Endothelial cell of umbilical vein (primary cell): ENCODE results near the gene TMEM214. TPM values are rescaled to one million over a fixed set of nuclear protein-coding genes. Genes with fewer than 3 reads are reported as not detected.

Experiments used
- BruUV-seq: library from RNA; stranded (reverse); fragments of 400-500 nt; replicated peaks from 2 replicates; lab custom pipeline; 2021; lab: Mats Ljungman, UMichigan
- CTCF ChIA-PET: fragments of 300-600, 350-600 bp; sonication (Branson Sonifier 250); formaldehyde crosslinking; loops from one replicate; lab custom pipeline; 2021; ENCODE audit warnings: antibody characterized with exemption, inconsistent platforms; lab: Charles Lee
- POLR2A ChIA-PET: fragments of 300-600, 350-600 bp; sonication (Branson Sonifier 250); formaldehyde crosslinking; loops from one replicate; lab custom pipeline; 2021; ENCODE audit warnings: antibody characterized with exemption, inconsistent platforms; lab: Charles Lee
- DNase-seq: peaks from one replicate; pipeline ENCODE4 v3.0.0-alpha.2; 2011; ENCODE audit warnings: low read depth, low spot score
- FAIRE-seq: peaks from 2 replicates; lab custom pipeline; 2011; peaks lifted over from hg19 to GRCh38; lab: Jason Lieb, UNC
- H2AFZ ChIP-seq: 2 replicates; pipeline ENCODE4 v1.6.0; 2012; ENCODE audit warnings: low read depth, low read length, control low read depth, inconsistent platforms
- H3K27ac ChIP-seq: 2 replicates; pipeline ENCODE4 v1.5.1; 2011; ENCODE audit warnings: low read depth, mild to moderate bottlenecking, control low read depth, low read length, moderate library complexity; ENCODE audit not compliant: insufficient read depth
- H3K27me3 ChIP-seq, 2 experiments: 2 replicates each; pipeline versions ENCODE4 v1.6.0 to v1.6.1; 2011; ENCODE audit warnings: low read length in 2 of 2, mixed read lengths in 1 of 2; ENCODE audit not compliant: control insufficient read depth in 2 of 2, insufficient read depth in 2 of 2
- H3K36me3 ChIP-seq, 2 experiments: 2 replicates in 1 of 2; 3 replicates in 1 of 2; pipeline ENCODE4 v1.5.1; 2011; ENCODE audit warnings: low read length in 2 of 2, mild to moderate bottlenecking in 1 of 2, moderate library complexity in 1 of 2; ENCODE audit not compliant: control insufficient read depth in 2 of 2, insufficient read depth in 2 of 2; ENCODE audit errors: extremely low read depth in 1 of 2
- H3K4me1 ChIP-seq: 3 replicates; pipeline ENCODE4 v1.5.1; 2011; ENCODE audit warnings: mild to moderate bottlenecking, low read length; ENCODE audit not compliant: control insufficient read depth, insufficient read depth; ENCODE audit errors: extremely low read depth
- H3K4me2 ChIP-seq: 2 replicates; pipeline ENCODE4 v1.6.1; 2011; ENCODE audit warnings: low read length, control low read depth, mixed read lengths; ENCODE audit not compliant: insufficient read depth
- H3K4me3 ChIP-seq, 3 experiments: fragments of 200-600 bp in 1 of 3; sonication (generic), shearing (Covaris generic) in 1 of 3; replicated peaks in 1 of 3; 2 replicates each; pipeline ENCODE4 v1.5.1; 2011 to 2016; ENCODE audit warnings: control low read depth in 3 of 3, low read length in 3 of 3, mild to moderate bottlenecking in 2 of 3, inconsistent platforms in 1 of 3, low read depth in 1 of 3, moderate library complexity in 1 of 3; ENCODE audit not compliant: insufficient read depth in 1 of 3
- H3K79me2 ChIP-seq: 2 replicates; pipeline ENCODE4 v1.6.0; 2012; ENCODE audit warnings: low read length, inconsistent platforms; ENCODE audit not compliant: control insufficient read depth, insufficient read depth
- H3K9ac ChIP-seq: replicated peaks from 2 replicates; pipeline ENCODE3; 2011; ENCODE audit warnings: low read length, control low read depth; ENCODE audit not compliant: insufficient read depth; ENCODE audit errors: extremely low read depth
- H3K9me1 ChIP-seq: replicated peaks from 3 replicates; pipeline ENCODE4 v1.6.0; 2011; ENCODE audit warnings: mild to moderate bottlenecking, low read length; ENCODE audit not compliant: control insufficient read depth, insufficient read depth; ENCODE audit errors: extremely low read depth
- H3K9me3 ChIP-seq: replicated peaks from 2 replicates; pipeline ENCODE4 v1.5.1; 2012; ENCODE audit warnings: low read length, inconsistent platforms; ENCODE audit not compliant: control insufficient read depth, insufficient read depth
- H4K20me1 ChIP-seq: replicated peaks from 2 replicates; pipeline ENCODE3; 2011; ENCODE audit warnings: mild to moderate bottlenecking, low read length; ENCODE audit not compliant: control insufficient read depth, insufficient read depth; ENCODE audit errors: extremely low read depth
- EZH2 ChIP-seq: IDR thresholded peaks from 2 replicates; pipeline ENCODE4 v1.6.1; 2012; ENCODE audit warnings: borderline replicate concordance, low read depth, mild to moderate bottlenecking, moderate library complexity, low read length, inconsistent platforms; ENCODE audit not compliant: severe bottlenecking
- FOS ChIP-seq: IDR thresholded peaks from 2 replicates; pipeline ENCODE4 v1.6.1; 2011; ENCODE audit warnings: mild to moderate bottlenecking, low read length, moderate library complexity, borderline replicate concordance; ENCODE audit not compliant: insufficient read depth
- GATA2 ChIP-seq: IDR thresholded peaks from 2 replicates; pipeline ENCODE4 v1.7.0; 2011; ENCODE audit warnings: low read depth, mild to moderate bottlenecking, moderate library complexity, mixed read lengths, low read length; ENCODE audit not compliant: insufficient read length, insufficient read depth
- JUN ChIP-seq: IDR thresholded peaks from 2 replicates; pipeline ENCODE4 v1.6.1; 2011; ENCODE audit warnings: borderline replicate concordance, low read depth; ENCODE audit not compliant: insufficient read length, insufficient read depth
- MYC ChIP-seq: IDR thresholded peaks from one replicate; pipeline ENCODE4 v1.6.1; 2011; ENCODE audit warnings: mild to moderate bottlenecking, low read depth, low read length
- POLR2A ChIP-seq: IDR thresholded peaks from 2 replicates; pipeline ENCODE4 v1.6.1; 2012; ENCODE audit warnings: low read depth, mild to moderate bottlenecking, control low read depth, low read length
- POLR2AphosphoS5 ChIP-seq: IDR thresholded peaks from 2 replicates; pipeline ENCODE4 v1.6.1; 2012; ENCODE audit warnings: low read depth, mild to moderate bottlenecking, control low read depth, low read length, moderate library complexity; ENCODE audit not compliant: insufficient read depth
- dilution Hi-C: fragments of 300-500 bp; cut with MboI; formaldehyde crosslinking; loops from one replicate; pipeline ENCODE4 v1.15.0; 2019; ENCODE audit warnings: low sequenced_read_pairs; ENCODE audit not compliant: extremely low pct_ligation_motif_present
- intact Hi-C: fragments of 100-400 bp; cut with micrococcal nuclease; formaldehyde crosslinking; loops from one replicate; pipeline ENCODE4 v1.10.0; 2022
- polyA plus RNA-seq, 4 experiments: library from polyadenylated mRNA; depleted of rRNA in 3 of 4; stranded (reverse) in 3 of 4; unstranded in 1 of 4; fragments of >200 nt; gene quantifications; 2 replicates each; pipeline versions ENCODE4 v1.2.1 to v1.2.3, GENCODE V29; 2011 to 2012; ENCODE audit warnings: missing spikeins in 1 of 4
- total RNA-seq: library from RNA; stranded (reverse); gene quantifications from 2 replicates; pipeline ENCODE4 v1.2.3, GENCODE V29; 2021
- TF ChIP-seq, protein P1 (sequence below): IDR thresholded peaks from 2 replicates; pipeline ENCODE4 v1.6.1; 2011; ENCODE audit not compliant: insufficient read depth, insufficient read length
- TF ChIP-seq, protein P2 (sequence below), 2 donors: IDR thresholded peaks; 1 replicate in 1 of 2; 2 replicates in 1 of 2; pipeline ENCODE4 v1.5.1; 2011; ENCODE audit warnings: low read length in 2 of 2, mild to moderate bottlenecking in 2 of 2, moderate library complexity in 2 of 2, control low read depth in 1 of 2, inconsistent platforms in 1 of 2, low read depth in 1 of 2; ENCODE audit not compliant: insufficient read depth in 1 of 2; ENCODE audit errors: extremely low read depth in 1 of 2

TMEM214 gene
- total and polyA plus RNA-seq, 2 donors (not counting 3 experiments of a cell fraction or from before 2014, with no cell fraction given): 109 to 163 TPM

DNA sequence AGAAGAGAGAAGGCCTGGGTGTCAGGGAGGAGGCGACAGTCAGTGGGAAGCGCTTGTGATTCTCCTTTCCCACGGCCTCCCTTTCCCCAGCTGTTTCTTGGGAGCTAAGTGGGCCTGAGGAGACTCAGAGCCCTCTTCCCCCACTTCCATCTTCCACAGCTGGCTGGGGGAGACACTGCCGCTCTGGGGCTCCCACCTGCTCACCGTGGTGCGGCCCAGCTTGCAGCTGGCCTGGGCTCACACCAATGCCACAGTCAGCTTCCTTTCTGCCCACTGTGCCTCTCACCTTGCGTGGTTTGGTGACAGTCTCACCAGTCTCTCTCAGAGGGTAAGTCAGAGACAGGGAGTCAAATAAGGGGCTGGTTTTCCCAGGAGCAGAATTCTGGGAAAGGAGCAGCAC is 7.1 kb downstream of the TMEM214 start:
- H3K4me3 ChIP-seq: no peak overlapping the region
- dilution Hi-C loops: no loop called here
- FAIRE-seq (no peak), DNase-seq (no peak)
- H3K36me3 ChIP-seq: peaks cover 32 to 67% of the 10 kb centered on the region in 2 experiments
- no peak overlapping the region for H3K4me2 ChIP-seq
- TF ChIP-seq EZH2 (no peak), JUN (no peak), MYC (no peak), POLR2AphosphoS5 (no peak), FOS (no peak), GATA2 (no peak), POLR2A (no peak)
- TF ChIP-seq, protein P1, sequence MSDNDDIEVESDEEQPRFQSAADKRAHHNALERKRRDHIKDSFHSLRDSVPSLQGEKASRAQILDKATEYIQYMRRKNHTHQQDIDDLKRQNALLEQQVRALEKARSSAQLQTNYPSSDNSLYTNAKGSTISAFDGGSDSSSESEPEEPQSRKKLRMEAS: no peak
- TF ChIP-seq, protein P2, sequence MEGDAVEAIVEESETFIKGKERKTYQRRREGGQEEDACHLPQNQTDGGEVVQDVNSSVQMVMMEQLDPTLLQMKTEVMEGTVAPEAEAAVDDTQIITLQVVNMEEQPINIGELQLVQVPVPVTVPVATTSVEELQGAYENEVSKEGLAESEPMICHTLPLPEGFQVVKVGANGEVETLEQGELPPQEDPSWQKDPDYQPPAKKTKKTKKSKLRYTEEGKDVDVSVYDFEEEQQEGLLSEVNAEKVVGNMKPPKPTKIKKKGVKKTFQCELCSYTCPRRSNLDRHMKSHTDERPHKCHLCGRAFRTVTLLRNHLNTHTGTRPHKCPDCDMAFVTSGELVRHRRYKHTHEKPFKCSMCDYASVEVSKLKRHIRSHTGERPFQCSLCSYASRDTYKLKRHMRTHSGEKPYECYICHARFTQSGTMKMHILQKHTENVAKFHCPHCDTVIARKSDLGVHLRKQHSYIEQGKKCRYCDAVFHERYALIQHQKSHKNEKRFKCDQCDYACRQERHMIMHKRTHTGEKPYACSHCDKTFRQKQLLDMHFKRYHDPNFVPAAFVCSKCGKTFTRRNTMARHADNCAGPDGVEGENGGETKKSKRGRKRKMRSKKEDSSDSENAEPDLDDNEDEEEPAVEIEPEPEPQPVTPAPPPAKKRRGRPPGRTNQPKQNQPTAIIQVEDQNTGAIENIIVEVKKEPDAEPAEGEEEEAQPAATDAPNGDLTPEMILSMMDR (IDR thresholded peaks at IDR 0.05; ENCODE audit: extremely low read depth in 1 of 2, insufficient read depth in 1 of 2, low read depth in 1 of 2, low read length in 2 of 2): no peak
- H3K9ac ChIP-seq: no peak overlapping the region
- H3K4me1 ChIP-seq: no peaks in the 10 kb centered on the region
- H3K27me3 ChIP-seq: no peaks in the 10 kb centered on the region
- ChIA-PET CTCF (interaction anchor here (1.1 kb wide), 1 partner anchor 78 kb away, joined by 3 read pairs; no protein-coding TSS in a partner anchor), POLR2A (no interaction called here)
- no peaks in the 10 kb centered on the region for H3K9me1 ChIP-seq
- no peaks in the 10 kb centered on the region for H4K20me1 ChIP-seq
- intact Hi-C loops: no loop called here
- H3K27ac ChIP-seq: no peak overlapping the region
- no peak overlapping the region for H2AFZ ChIP-seq
- no peaks in the 10 kb centered on the region for H3K9me3 ChIP-seq
- peaks cover 5% of the 10 kb centered on the region for H3K79me2 ChIP-seq
- BruUV-seq: no TSS peak
